HT1080 (cell line): ENCODE measurements around the gene UNC79. TPM values are rescaled to one million over a fixed set of nuclear protein-coding genes. Genes with fewer than 3 reads are reported as not detected.

Experiments
- DNase-seq: peaks from one replicate; pipeline ENCODE4 v3.0.0-alpha.2; 2015; ENCODE audit warnings: low read depth
- small RNA-seq: library from RNA; depleted of rRNA; stranded (forward); fragments of <200 nt; gene quantifications from one replicate; pipeline ENCODE3, GENCODE V24; 2014
- total RNA-seq: library from RNA; depleted of rRNA; stranded (reverse); fragments of >200 nt; shearing (Covaris generic); gene quantifications from 2 replicates; pipeline ENCODE4 v1.2.3, GENCODE V29; 2014; rRNA removed

The UNC79 gene
- total RNA-seq, 1 experiment from 2014 or later, result not detected

GRCh38 chr14:93745603-93746273 is 315.0 kb downstream of the UNC79 start:
- DNase-seq, result no peak

GRCh38 chr14:93747102-93747501 is 316.4 kb downstream of the UNC79 start:
- no peak for DNase-seq

- no peak for DNase-seq
Measured at GRCh38 chr14:93747560-93747959, 316.8 kb downstream of the UNC79 start.

DNA sequence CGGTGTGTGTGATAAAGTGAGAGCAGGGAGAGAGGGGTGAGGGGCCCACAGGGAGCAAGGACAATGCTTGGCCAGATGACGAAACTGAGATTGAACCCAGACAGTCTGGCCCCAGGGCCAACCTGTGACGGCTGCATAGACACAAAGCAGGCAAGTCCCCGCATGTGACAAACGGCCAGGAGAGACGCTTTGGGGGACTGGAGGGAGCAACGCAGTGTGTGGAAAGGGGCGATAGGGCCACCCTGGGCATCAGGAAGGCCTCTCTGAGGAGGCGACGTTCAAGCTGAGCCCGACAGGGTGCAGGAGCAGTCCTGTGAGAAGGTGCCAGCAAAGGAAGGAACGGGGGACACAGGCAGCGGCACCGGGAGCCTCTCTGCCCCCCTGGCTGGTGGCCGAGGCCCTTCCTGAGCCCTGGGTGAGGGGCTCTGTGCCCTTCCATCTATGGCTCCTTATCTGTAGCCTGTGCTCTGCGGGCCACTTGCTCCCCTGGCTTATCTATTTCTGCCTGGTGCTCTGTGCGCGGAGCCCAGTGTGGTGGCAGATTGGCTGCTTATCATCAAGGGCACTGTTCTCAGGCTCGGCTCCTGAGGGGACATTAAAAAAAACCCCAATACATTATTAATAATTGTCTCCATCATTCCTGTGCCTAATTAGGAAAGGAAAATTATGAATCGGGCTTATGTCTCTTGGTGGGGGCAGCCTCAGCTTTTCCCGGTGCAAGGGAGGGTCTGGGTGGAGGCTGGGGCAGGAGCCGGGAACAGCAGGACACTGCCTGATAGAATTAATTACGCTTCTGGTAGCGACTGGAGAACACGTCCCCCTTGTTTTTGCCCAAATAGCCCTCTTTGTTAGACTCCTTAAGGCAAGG is 317.7 kb downstream of the UNC79 start:
- no peak for DNase-seq

- no peak for DNase-seq
Measured at GRCh38 chr14:93749076-93749420, 318.3 kb downstream of the UNC79 start.

DNA sequence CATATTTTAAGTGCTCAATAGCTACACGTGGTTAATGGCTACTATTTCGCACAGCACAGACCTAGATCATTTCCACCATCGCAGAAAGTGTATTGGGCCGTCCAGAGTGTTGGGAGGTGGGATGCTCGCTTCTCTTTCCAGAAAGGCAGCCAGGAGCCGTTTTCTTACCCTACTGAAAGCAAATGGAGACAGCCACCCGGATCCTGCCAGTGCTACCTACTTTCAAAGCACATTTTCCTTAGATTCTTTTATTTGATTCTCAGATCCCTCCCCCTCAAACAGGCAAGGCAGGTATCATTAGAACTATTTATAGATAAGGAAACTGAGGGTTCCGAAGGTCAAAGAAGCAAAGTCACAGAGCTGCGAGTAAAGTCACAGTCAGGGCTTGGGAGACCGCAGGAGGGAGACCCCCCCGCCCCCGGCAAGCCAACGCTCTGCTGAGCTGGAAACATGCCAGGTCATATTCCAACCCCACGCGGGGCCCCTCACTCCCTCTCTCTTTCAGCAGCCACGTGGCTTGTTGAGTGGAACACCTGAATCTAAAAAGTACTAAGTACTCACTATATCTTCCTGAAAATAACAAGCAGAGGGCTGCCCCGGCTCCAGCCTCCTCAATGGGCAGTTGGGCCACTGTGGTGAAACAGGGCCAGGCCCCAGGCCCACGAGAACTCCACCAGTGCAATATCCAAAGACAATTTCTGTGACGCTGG is 321.4 kb downstream of the UNC79 start:
- DNase-seq, result no peak

DNA sequence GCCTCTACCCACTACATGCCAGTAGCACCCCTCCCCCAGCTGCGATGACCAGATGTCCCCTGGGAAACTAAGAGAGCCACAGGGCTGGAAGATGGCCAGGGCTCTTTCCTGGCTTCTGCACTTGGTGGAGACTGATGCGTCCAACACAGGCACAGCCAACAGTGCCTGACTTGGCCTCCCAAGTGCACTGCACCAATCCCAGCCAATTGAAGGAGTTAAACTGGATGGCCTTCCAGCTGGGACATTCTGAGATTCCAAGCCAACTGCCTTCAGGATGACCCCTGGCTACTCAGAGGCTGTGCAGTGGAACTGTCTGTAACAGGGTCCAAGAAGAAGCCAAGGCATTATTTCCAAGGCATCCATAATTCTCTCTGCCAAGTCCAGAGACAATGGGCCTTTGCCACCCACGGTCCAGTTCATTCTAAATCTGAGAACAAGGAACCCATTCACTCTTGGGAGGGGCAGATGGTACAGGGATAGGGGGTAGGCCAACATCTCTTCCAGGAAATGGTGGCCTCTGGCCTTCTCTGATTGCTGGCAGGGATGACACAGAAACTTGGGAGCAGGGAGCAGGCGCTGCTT is 322.3 kb downstream of the UNC79 start:
- DNase-seq, result no peak

DNA sequence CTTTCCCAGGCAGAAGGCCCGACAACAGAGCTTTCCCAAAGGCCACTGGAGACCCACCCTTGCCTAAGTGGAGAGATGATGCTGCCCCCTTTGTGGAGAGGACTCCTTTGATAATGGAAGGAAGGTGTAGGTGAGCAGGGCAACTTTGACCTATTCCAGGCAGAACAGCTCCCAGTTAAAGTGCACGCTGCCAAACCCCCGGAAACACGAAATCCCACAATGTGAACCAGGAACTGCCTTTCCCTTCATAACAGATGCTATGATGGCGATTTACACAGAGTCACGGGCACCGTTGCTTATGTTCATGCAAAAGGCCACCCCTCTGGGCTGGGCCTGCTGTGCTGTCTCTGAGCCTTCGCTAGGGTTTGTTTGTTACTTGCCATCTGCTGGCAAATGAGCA is 322.9 kb downstream of the UNC79 start:
- DNase-seq, result no peak

DNA sequence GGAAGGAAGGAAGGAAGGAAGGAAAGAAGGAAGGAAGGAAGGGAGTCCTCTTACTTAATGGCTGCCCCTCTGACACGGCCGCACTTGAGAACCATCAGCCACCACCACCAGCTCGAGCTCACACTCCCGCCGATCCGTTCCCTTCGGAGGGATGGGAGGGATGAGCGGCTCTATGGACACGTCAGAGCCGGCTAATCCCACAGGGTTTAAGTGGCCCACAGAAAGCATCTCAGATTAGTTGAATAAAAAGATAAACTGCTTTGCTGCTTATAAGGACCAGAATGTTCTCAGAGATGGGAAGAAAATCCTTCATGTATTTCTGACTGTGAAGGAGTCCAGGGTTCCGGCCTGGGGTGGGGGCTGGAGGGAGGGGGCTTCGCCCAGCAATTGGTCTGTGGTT is 326.5 kb downstream of the UNC79 start:
- DNase-seq, result no peak

Small RNA genes lying within 50 kb of the gene (small RNA-seq; reads per million reads assigned to genes)
- gene RF00019 (not detected), gene RF02271 (not detected), gene RNU6-1258P (not detected)

Other genes starting within 250 kb of the UNC79 start
- 22.9 and 23.0 TPM in 2 replicates for gene MOAP1, start 246.0 kb upstream of the UNC79 start, total RNA-seq
- gene LYSET, start 245.6 kb upstream of the UNC79 start, total RNA-seq, result 18.5 and 27.8 TPM in 2 replicates
- gene GON7, start 223.9 kb upstream of the UNC79 start, total RNA-seq, result 55.6 and 56.4 TPM in 2 replicates
- gene UBR7, start 223.7 kb upstream of the UNC79 start, total RNA-seq, result 103 and 116 TPM in 2 replicates
- 13.7 and 16.8 TPM in 2 replicates for gene BTBD7, start 97.9 kb upstream of the UNC79 start, total RNA-seq
- not detected in 2 replicates for gene COX8C, start 83.8 kb upstream of the UNC79 start, total RNA-seq